GM18517 (cell line): ENCODE results near the gene TMEM256.

Experiments
- ATAC-seq: cut with Tn5 transposase; IDR thresholded peaks from one replicate; pipeline ENCODE4 v1.9.1; 2021; ENCODE audit warnings: mild to moderate bottlenecking, moderate library complexity; ENCODE audit not compliant: unreplicated experiment

The TMEM256 gene

DNA sequence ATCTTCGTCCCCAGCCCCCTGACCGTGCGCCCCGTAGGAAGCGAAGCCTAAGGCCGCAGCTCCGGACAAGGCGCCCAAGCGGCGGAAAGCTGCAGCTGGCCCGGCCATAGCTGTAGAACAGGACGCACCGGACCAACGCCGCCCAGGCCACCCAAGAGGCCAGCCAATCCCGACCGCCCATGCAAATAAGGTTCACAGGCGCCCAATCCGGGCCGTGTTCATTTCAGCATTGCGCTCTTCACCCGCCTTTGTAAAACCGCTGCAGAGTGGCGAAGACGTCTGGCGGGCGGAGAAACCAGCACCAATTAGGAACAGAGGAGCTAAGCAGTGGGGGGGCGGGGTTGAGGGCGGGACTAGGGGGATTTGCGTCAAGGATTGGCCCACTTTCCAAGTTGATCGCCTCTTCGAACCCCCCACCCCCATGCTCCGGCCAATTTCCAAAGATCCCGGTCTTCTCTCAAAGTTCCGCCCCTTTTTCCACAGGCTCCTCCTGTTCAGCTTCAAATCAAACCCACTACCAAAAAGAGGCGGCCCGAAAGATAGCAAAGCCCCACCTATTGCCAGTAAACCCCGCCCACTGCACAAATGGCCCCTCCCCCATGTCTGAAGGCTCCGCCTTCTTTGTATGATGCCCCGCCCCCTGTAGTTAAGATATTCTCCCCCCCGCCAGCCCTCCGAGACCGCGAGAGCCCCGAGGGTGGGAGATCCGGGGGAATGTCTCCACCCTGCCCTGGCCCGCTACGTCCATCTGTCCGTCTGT, at the start of gene TMEM256:
TMEM256 (minus strand) TSS at position 121 of the 760 bp plus-strand sequence; CDS start at position 108, 13 bp downstream.
- ATAC-seq, result peak; percentile 86

DNA sequence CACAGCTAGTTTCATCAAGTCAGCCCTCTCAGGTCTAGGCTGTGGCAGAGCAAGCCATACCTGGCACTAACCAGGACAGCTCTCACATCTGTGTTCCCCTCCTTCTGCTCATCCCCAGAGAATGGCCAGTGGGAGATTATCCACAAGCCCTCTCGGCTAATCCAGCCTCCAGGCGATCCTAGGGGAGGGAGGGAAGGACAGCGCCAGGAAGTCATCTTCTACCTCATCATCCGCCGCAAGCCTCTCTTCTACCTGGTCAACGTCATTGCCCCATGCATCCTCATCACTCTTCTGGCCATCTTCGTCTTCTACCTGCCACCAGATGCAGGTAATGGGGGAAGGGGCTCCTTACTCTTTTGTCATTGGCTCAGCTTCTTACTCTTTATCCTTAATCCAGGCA, 44.6 kb upstream of the TMEM256 start:
- ATAC-seq, result no peak

GRCh38 chr17:7445619-7445968, 41.7 kb upstream of the TMEM256 start:
- ATAC-seq, result no peak

DNA sequence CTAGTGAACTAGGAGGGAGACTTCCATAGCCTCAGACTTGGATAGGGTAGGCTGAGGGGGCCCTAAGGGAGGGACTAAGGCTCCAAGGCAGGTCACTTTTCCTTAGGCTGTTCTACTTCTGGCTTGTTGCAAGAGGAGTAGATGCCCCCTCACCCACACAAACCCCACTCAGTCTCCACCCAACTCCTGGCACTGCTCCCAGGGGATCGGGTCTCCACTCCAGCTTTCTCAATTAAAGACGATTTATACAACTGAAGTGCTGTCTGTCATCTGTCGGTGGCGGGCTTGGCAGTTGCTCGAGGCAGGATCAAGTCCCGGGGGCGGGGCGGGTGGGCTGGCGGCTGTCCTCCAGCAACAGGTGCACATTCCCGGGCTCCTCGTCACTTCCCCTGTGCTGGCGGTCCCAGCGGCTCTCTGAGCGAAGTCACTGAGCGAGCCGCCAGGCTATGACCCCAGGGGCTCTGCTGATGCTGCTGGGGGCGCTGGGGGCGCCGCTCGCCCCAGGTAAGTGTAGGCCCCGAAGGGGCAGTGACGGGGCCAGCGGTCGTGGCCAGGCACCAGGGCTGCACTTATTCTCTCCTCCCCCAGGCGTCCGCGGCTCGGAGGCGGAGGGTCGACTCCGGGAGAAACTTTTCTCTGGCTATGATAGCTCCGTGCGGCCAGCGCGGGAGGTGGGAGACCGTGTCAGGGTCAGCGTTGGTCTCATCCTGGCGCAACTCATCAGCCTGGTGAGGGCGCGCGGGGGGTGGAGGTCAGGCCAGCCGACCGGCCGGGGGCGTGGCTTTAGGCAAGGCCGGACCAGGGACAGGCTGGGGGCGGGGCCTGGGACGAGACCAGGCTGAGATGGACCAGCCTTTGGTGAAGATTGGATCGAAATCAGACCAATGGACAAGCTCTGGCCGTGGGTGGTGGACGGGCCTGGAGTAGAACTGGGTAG, 41.1 kb upstream of the TMEM256 start, which contains the start of gene CHRNB1:
CHRNB1 (plus strand) TSS at position 380 of the 937 bp plus-strand sequence; CDS start at position 447, 67 bp downstream.
- no peak for ATAC-seq

GRCh38 chr17:7443499-7444485, 39.9 kb upstream of the TMEM256 start:
- no peak for ATAC-seq

GRCh38 chr17:7442142-7442541, 38.2 kb upstream of the TMEM256 start:
- no peak for ATAC-seq

- no peak for ATAC-seq
Observed at GRCh38 chr17:7441266-7441665, 37.4 kb upstream of the TMEM256 start.

DNA sequence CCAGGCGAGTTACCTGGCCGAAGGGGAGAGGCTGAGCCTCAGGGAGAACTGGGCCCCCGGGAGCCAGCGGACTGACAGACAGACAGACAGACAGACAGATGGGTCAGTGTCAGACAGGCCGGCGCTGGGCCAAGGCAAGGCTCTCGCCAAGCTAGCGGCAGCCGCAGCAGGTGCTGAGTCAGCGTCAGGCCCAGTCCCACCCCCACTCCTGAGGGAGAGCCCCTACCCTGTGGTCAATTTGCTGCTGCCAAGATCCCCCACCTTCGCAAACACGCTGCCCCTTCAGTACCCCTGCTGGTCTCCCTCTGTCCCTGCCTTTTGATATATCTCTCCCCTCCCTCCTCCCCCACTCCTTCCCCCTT, 36.9 kb upstream of the TMEM256 start:
- no peak for ATAC-seq

DNA sequence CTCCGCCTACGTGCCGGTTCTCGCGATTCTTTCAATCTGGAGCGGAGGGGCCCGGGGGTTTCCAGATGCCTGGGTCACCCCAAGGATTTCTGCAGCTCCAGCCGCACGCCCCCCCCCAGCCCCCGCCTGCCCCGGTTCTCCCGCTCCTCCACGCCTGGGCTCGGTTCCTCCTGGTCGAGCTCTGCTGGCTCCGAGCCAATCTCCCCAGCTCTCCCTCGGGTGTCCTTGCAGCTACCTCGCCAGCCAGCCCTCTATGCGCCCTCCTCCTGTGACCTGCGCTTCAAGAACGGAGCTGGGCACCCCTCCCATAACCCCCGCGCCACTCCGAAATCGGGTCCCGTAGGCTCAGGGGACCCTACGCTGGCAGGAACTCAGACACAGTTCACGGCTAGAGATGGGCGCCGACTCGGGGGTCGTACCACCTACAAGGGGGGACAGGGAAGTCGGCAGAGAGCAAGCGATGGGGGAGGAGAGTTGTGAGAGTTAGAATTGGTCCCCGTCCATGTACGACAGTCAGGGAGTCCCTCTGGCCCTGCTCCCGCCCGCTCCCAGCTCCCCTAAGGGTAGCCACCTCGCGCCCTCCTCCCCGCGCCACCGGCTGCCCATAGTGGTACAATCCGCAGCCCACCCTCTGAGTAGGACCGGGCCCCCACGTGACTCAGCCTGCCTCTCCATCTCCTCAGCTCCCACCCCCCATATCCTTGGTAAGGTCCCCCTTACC, 36.4 kb upstream of the TMEM256 start:
- ATAC-seq, result no peak

DNA sequence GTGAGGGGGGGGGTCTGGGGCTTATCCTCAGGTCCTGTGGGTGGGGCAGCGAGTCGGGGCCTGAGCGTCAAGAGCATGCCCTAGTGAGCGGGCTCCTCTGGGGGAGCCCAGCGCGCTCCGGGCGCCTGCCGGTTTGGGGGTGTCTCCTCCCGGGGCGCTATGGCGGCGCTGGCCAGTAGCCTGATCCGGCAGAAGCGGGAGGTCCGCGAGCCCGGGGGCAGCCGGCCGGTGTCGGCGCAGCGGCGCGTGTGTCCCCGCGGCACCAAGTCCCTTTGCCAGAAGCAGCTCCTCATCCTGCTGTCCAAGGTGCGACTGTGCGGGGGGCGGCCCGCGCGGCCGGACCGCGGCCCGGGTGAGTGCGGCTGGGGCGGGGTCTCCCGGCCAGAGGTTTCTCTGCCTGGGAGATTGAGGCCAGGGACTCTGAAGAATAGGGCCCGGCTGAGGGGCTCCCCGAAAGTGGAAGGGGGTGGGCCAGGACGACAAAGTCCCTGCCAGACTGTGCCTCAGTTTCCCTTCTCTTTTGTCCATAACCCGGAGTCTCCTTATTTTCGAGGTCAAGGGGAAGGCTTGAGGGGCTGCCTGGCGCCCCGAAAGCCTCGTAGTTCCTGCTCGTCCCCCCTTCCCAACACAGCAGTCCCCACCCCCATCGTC, 35.7 kb upstream of the TMEM256 start, which contains the start of gene FGF11:
FGF11 (plus strand) TSS at position 51 of the 651 bp plus-strand sequence; CDS start at position 160, 109 bp downstream.
- ATAC-seq, result no peak

- no peak for ATAC-seq
Observed at GRCh38 chr17:7438656-7439460, 35.0 kb upstream of the TMEM256 start.

GRCh38 chr17:7437950-7438614, 34.2 kb upstream of the TMEM256 start:
- ATAC-seq, result no peak

GRCh38 chr17:7437369-7437863, 33.5 kb upstream of the TMEM256 start:
- no peak for ATAC-seq

DNA sequence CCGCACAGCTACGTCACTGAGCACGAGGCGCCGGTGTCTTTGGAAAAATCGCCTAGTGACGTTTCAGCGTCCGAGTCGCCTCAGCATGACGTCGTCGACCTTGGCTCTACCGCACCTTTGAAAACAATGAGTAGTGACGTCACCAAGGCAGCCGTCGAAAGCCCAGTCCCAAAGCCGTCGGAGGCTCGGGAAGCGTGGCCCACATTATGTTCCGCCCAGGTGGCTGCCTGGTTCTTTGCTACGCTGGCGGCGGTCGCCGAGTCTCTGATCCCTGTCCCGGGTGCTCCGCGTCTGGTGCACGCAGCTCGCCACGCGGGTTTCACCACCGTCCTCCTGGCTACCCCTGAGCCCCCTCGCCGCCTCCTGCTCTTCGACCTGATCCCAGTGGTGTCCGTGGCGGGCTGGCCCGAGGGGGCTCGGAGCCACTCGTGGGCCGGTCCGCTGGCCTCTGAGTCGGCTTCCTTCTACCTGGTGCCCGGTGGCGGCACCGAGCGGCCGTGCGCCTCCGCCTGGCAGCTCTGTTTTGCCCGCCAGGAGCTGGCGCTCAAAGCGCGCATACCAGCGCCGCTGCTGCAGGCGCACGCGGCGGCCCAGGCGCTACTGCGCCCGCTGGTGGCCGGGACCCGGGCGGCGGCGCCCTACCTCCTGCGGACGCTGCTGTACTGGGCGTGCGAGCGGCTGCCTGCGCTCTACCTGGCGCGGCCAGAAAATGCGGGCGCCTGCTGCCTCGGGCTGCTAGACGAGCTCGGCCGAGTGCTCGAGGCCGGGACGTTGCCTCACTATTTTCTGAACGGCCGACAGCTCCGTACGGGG, 32.9 kb upstream of the TMEM256 start:
- no peak for ATAC-seq

- no peak for ATAC-seq
Observed at GRCh38 chr17:7435676-7436555, 32.0 kb upstream of the TMEM256 start.

DNA sequence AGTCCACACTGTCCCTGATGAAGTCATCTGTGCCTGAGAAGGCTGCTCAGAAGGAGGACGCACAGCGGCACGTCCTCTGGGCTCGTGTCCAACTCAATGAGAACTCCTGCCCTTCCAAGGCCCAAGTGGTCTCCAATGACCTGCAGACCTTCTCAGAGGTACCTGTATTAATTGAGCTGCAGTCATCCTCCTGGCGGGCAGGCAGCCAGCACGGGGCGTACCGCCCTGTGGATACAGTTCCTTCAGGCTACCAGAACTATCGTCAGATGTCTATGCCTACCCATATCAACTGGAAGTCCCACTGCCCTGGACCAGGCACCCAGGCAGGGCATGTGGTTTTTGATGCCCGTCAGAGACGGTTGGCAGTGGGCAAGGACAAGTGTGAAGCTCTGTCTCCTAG, 28.4 kb upstream of the TMEM256 start:
- no peak for ATAC-seq
